Gastroesophageal sphincter (tissue), 4 donors: ENCODE measurements around the gene JARID2. TPM values are rescaled to one million over a fixed set of nuclear protein-coding genes. Genes with fewer than 3 reads are reported as not detected.

Source experiments
- ATAC-seq: fragments of 150-250 bp; one replicate; pipeline ENCODE4 v1.9.1; 2016; ENCODE audit warnings: mild to moderate bottlenecking, moderate library complexity
- H3K27ac ChIP-seq, 4 donors: fragments of 200-600 bp; sonication (generic) in 3 of 4; 1 replicate in 3 of 4; 2 replicates in 1 of 4; pipeline ENCODE4 v1.5.1; 2016 to 2019
- H3K27me3 ChIP-seq: fragments of 200-600 bp; sonication (generic); one replicate; pipeline ENCODE4 v1.5.1; 2019
- H3K36me3 ChIP-seq, 2 donors: fragments of 200-600 bp; sonication (generic); one replicate each; pipeline ENCODE4 v1.5.1; 2019; ENCODE audit warnings: control low read depth in 1 of 2
- H3K4me1 ChIP-seq, 3 donors: fragments of 200-600 bp; sonication (generic); 1 replicate in 2 of 3; 2 replicates in 1 of 3; pipeline ENCODE4 v1.5.1; 2016 to 2019; ENCODE audit warnings: control low read depth in 2 of 3
- H3K4me3 ChIP-seq, 2 donors: fragments of 200-600 bp; sonication (generic); one replicate each; pipeline ENCODE4 v1.5.1; 2019; ENCODE audit warnings: mild to moderate bottlenecking in 1 of 2, moderate library complexity in 1 of 2
- H3K9me3 ChIP-seq, 3 donors: fragments of 200-600 bp; sonication (generic); one replicate each; pipeline ENCODE4 v1.5.1; 2017 to 2019; ENCODE audit warnings: control low read depth in 2 of 3
- CTCF ChIP-seq, 4 experiments: fragments of 200-600 bp in 2 of 4; fragments of 450-650 bp in 2 of 4; sonication (generic) in 1 of 4; IDR thresholded peaks; one replicate each; pipeline ENCODE4 v1.5.1; 2017 to 2019; ENCODE audit warnings: antibody characterized with exemption in 4 of 4, mild to moderate bottlenecking in 2 of 4, moderate library complexity in 2 of 4
- EP300 ChIP-seq: sonication (generic); formaldehyde crosslinking; IDR thresholded peaks from one replicate; pipeline ENCODE4 v1.6.1; 2017; ENCODE audit warnings: antibody characterized with exemption, mild to moderate bottlenecking
- POLR2A ChIP-seq, 2 donors: fragments of 450-650 bp; IDR thresholded peaks; one replicate each; pipeline ENCODE4 v1.6.1; 2017; ENCODE audit warnings: antibody characterized with exemption in 2 of 2, mild to moderate bottlenecking in 2 of 2, moderate library complexity in 1 of 2
- POLR2AphosphoS5 ChIP-seq: sonication (generic); formaldehyde crosslinking; IDR thresholded peaks from one replicate; pipeline ENCODE4 v1.6.1; 2017; ENCODE audit warnings: antibody characterized with exemption
- WGBS, 2 donors: methylation state at CpG; one replicate each; pipeline ENCODE4 v1.1.5; 2018; ENCODE audit warnings: low coverage in 1 of 2; 5-methylcytosine and 5-hydroxymethylcytosine counted together
- total RNA-seq, 4 donors: library from RNA; depleted of rRNA; stranded (reverse); fragments of >200 nt; gene quantifications; one replicate each; pipeline ENCODE4 v1.1.0, GENCODE V29; 2016

JARID2 gene
- total RNA-seq, 4 donors from 2014 or later = 6.8 to 12.3 (median 8.5) TPM

GRCh38 chr6:15458021-15458459 lies 212.2 kb downstream of the JARID2 start:
- no peaks in the 10 kb centered on the region for H3K9me3 ChIP-seq
- H3K4me3 ChIP-seq = no peak overlapping the region
- no peaks in the 10 kb centered on the region for H3K36me3 ChIP-seq
- H3K27ac ChIP-seq = no peak overlapping the region
- no peak for ATAC-seq
- H3K4me1 ChIP-seq = peaks cover 3 to 68% (median 5%) of the 10 kb centered on the region in 3 donors
- H3K27me3 ChIP-seq = no peaks in the 10 kb centered on the region
- WGBS, 2 donors = 65 to 73% methylated on average over 12 to 13 of the region's 14 CpGs
- no peak for TF ChIP-seq POLR2A (IDR thresholded peaks at IDR 0.05)
- no peak for TF ChIP-seq EP300
- no peak for TF ChIP-seq CTCF (IDR thresholded peaks at IDR 0.05)
- TF ChIP-seq POLR2AphosphoS5 = no peak

GRCh38 chr6:15460110-15460727 lies 214.3 kb downstream of the JARID2 start:
- Histone ChIP-seq H3K27me3 (no peaks in the 10 kb centered on the region), H3K4me3 (no peak overlapping the region), H3K9me3 (no peaks in the 10 kb centered on the region), H3K4me1 (peaks cover 0 to 61% (median 8%) of the 10 kb centered on the region in 3 donors), H3K27ac (no peak overlapping the region), H3K36me3 (no peaks in the 10 kb centered on the region)
- TF ChIP-seq EP300 = no peak
- no peak for TF ChIP-seq POLR2A (IDR thresholded peaks at IDR 0.05)
- TF ChIP-seq POLR2AphosphoS5 = no peak
- TF ChIP-seq CTCF (IDR thresholded peaks at IDR 0.05) = no peak
- no peak for ATAC-seq
- 88 to 89% methylated on average over 1 to 3 of the region's 4 CpGs for WGBS, 2 donors

GRCh38 chr6:15461127-15461944 lies 215.5 kb downstream of the JARID2 start:
- Histone ChIP-seq H3K4me3 (no peak overlapping the region), H3K27me3 (no peaks in the 10 kb centered on the region), H3K36me3 (no peaks in the 10 kb centered on the region), H3K27ac (no peak overlapping the region), H3K4me1 (peaks cover 0 to 51% (median 8%) of the 10 kb centered on the region in 3 donors), H3K9me3 (no peaks in the 10 kb centered on the region)
- no peak for TF ChIP-seq CTCF (IDR thresholded peaks at IDR 0.05)
- ATAC-seq = no peak
- WGBS, 2 donors = 92 to 94% methylated on average over 5 to 6 of the region's 6 CpGs

GRCh38 chr6:15462256-15462655 lies 216.4 kb downstream of the JARID2 start:
- Histone ChIP-seq H3K9me3 (no peaks in the 10 kb centered on the region), H3K27ac (no peak overlapping the region), H3K4me3 (no peak overlapping the region), H3K36me3 (no peaks in the 10 kb centered on the region), H3K4me1 (peaks cover 0 to 42% (median 8%) of the 10 kb centered on the region in 3 donors), H3K27me3 (no peaks in the 10 kb centered on the region)
- ATAC-seq = no peak
- TF ChIP-seq CTCF (IDR thresholded peaks at IDR 0.05) = no peak
- no peak for TF ChIP-seq POLR2AphosphoS5
- TF ChIP-seq EP300 = no peak
- TF ChIP-seq POLR2A (IDR thresholded peaks at IDR 0.05) = no peak
- 61 to 89% methylated on average over 4 of the region's 4 CpGs for WGBS, 2 donors
